Heart left ventricle (tissue), 16 donors: ENCODE data around the gene RPS24. TPM values are rescaled to one million over a fixed set of nuclear protein-coding genes. Genes with fewer than 3 reads are reported as not detected.

Experiments used
- ATAC-seq, 4 donors: fragments of 200-7000 bp; cut with Tn5 transposase; one replicate each; pipeline ENCODE4 v1.9.1; 2020 to 2022; ENCODE audit warnings: moderate library complexity in 4 of 4, mild to moderate bottlenecking in 3 of 4, moderate number of reproducible peaks in 1 of 4
- DNase-seq, 5 donors: peaks; one replicate each; pipeline ENCODE4 v3.0.0-alpha.2; 2020
- H3K27ac ChIP-seq, 12 donors: fragments of 200-600 bp; sonication (generic) in 4 of 12; one replicate each; pipeline versions ENCODE4 v1.5.0 to v1.8.0; 2016 to 2022; ENCODE audit warnings: mild to moderate bottlenecking in 2 of 12
- H3K27me3 ChIP-seq, 9 donors: fragments of 200-600 bp; sonication (generic) in 2 of 9; one replicate each; pipeline versions ENCODE4 v1.5.1 to v1.8.0; 2016 to 2022; ENCODE audit warnings: mild to moderate bottlenecking in 3 of 9
- H3K36me3 ChIP-seq, 9 donors: fragments of 200-600 bp; sonication (generic) in 2 of 9; one replicate each; pipeline versions ENCODE4 v1.5.0 to v1.8.0; 2018 to 2022; ENCODE audit warnings: mild to moderate bottlenecking in 2 of 9
- H3K4me1 ChIP-seq, 12 donors: fragments of 200-600 bp; sonication (generic) in 4 of 12; one replicate each; pipeline versions ENCODE4 v1.5.0 to v1.8.0; 2016 to 2022; ENCODE audit warnings: mild to moderate bottlenecking in 3 of 12
- H3K4me3 ChIP-seq, 12 donors: fragments of 200-600 bp; sonication (generic) in 4 of 12; one replicate each; pipeline versions ENCODE4 v1.5.0 to v1.8.0; 2017 to 2022; ENCODE audit warnings: mild to moderate bottlenecking in 9 of 12, moderate library complexity in 4 of 12
- H3K9me3 ChIP-seq, 12 donors: fragments of 200-600 bp; sonication (generic) in 4 of 12; one replicate each; pipeline versions ENCODE4 v1.5.0 to v1.8.0; 2016 to 2022; ENCODE audit warnings: mild to moderate bottlenecking in 1 of 12
- POLR2A ChIP-seq, 2 donors: fragments of 450-650 bp; IDR thresholded peaks; one replicate each; pipeline ENCODE4 v1.6.1; 2017; ENCODE audit warnings: antibody characterized with exemption in 2 of 2, mild to moderate bottlenecking in 2 of 2, moderate library complexity in 2 of 2
- WGBS, 4 donors: extraction: QIAGEN DNeasy Blood & Tissue Kit in 2 of 4; methylation state at CpG; one replicate each; pipeline versions ENCODE4 v1.1.5 to v1.1.7; 2013 to 2018; 5-methylcytosine and 5-hydroxymethylcytosine counted together
- intact Hi-C, 10 donors: fragments of 100-400 bp; cut with DNase I; formaldehyde crosslinking; loops; one replicate each; pipeline versions ENCODE4 v1.11.1 to v1.14.2; 2022
- polyA plus RNA-seq, 2 donors: library from polyadenylated mRNA; stranded (reverse); fragments of 200-250 nt; gene quantifications; one replicate each; pipeline ENCODE4 v1.2.3, GENCODE V29; 2013
- total RNA-seq, 9 donors: library from RNA; depleted of rRNA in 2 of 9; stranded (reverse); fragments of >200 nt in 2 of 9; fragmentation: NEBNext Ultra II Directional in 3 of 9; extraction: Animal tissue kit (Norgen Biotek cat#: 25700) in 3 of 9; gene quantifications; one replicate each; pipeline versions ENCODE4 v1.1.0 to v1.2.4, GENCODE V29; 2016 to 2023
- TF ChIP-seq, protein P1 (sequence below), 12 donors: fragments of 200-600 bp; sonication (generic) in 4 of 12; IDR thresholded peaks; one replicate each; pipeline versions ENCODE4 v1.5.0 to v1.8.0; 2018 to 2022; ENCODE audit warnings: antibody characterized with exemption in 12 of 12, mild to moderate bottlenecking in 5 of 12
- donor health status: ischemic (EF 13 %, LVEDD 7.1; RV severe dilation, severe dysfunction).
- donor health status: healthy with polysubstance abuse.
- donor health status: DM: no; HTN: yes; CAD: no.
- donor health status: DM: no; HTN: no; CAD: no.
- donor health status: ischemic (EF 25% LVEDD 6.9; RV normal size, moderate dysfunction).
- donor health status: ischemic (EF 25% LVEDD 5.7; RV mildly dilated, moderate dysfunction).
- donor health status: healthy.
- donor health status: DM: yes; HTN: yes; CAD: no.
- donor health status: ischemic (EF 35%, LVEDD 5.7; RV mildly dilated, moderate dysfunction).
- donor health status: nonischemic (EF 11% LVEDD 7.7; RV severe dilation, severe dysfunction).
- donor health status: DM: yes; HTN: yes; CAD: no.
- donor health status: PGD.
- donor health status: ischemic (EF 29% LVEDD 5.4; RV normal size, mild dysfunction).
- donor health status: nonischemic (EF 23%, LVEDD 6.1; RV moderate dilation, normal function).

The RPS24 gene
- total and polyA plus RNA-seq, 11 donors, result 683 to 3,748 (median 919) TPM

GRCh38 chr10:78078539-78079330 is 45.1 kb downstream of the RPS24 start:
- intact Hi-C loops, result no loop called here
- 82 to 89% (median 84%) methylated on average over 4 of the region's 4 CpGs for WGBS, 4 donors

GRCh38 chr10:78079411-78079810 is 45.7 kb downstream of the RPS24 start:
- Histone ChIP-seq H3K36me3 (no peaks in the 10 kb centered on the region), H3K9me3 (peaks cover 0 to 2% (median 0%) of the 10 kb centered on the region in 12 donors), H3K27me3 (no peaks in the 10 kb centered on the region), H3K4me1 (no peaks in the 10 kb centered on the region), H3K27ac (no peak overlapping the region), H3K4me3 (no peak overlapping the region)
- no peak for TF ChIP-seq POLR2A (IDR thresholded peaks at IDR 0.05)
- ATAC-seq (no peak), DNase-seq (no peak)
- intact Hi-C loops, result no loop called here
- WGBS, 4 donors, result 91 to 94% (median 93%) methylated on average over 6 of the region's 6 CpGs

More at GRCh38 chr10:78078539-78079330, 45.1 kb downstream of the RPS24 start:
- DNase-seq (no peak), ATAC-seq (no peak)
- Histone ChIP-seq H3K4me3 (no peak overlapping the region), H3K36me3 (no peaks in the 10 kb centered on the region), H3K4me1 (no peaks in the 10 kb centered on the region), H3K27me3 (no peaks in the 10 kb centered on the region), H3K9me3 (peaks cover 0 to 5% (median 0%) of the 10 kb centered on the region in 12 donors), H3K27ac (no peak overlapping the region)
- TF ChIP-seq, protein P1, sequence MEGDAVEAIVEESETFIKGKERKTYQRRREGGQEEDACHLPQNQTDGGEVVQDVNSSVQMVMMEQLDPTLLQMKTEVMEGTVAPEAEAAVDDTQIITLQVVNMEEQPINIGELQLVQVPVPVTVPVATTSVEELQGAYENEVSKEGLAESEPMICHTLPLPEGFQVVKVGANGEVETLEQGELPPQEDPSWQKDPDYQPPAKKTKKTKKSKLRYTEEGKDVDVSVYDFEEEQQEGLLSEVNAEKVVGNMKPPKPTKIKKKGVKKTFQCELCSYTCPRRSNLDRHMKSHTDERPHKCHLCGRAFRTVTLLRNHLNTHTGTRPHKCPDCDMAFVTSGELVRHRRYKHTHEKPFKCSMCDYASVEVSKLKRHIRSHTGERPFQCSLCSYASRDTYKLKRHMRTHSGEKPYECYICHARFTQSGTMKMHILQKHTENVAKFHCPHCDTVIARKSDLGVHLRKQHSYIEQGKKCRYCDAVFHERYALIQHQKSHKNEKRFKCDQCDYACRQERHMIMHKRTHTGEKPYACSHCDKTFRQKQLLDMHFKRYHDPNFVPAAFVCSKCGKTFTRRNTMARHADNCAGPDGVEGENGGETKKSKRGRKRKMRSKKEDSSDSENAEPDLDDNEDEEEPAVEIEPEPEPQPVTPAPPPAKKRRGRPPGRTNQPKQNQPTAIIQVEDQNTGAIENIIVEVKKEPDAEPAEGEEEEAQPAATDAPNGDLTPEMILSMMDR (IDR thresholded peaks at IDR 0.05), result no peak
- no peak for TF ChIP-seq POLR2A (IDR thresholded peaks at IDR 0.05)

GRCh38 chr10:78081292-78081691 is 47.6 kb downstream of the RPS24 start:
- no peak overlapping the region for H3K27ac ChIP-seq
- 48 to 63% (median 56%) methylated on average over 3 of the region's 3 CpGs for WGBS, 4 donors
- ATAC-seq, result no peak

GRCh38 chr10:78082636-78083035 is 49.0 kb downstream of the RPS24 start:
- Histone ChIP-seq H3K4me1 (no peaks in the 10 kb centered on the region), H3K9me3 (no peaks in the 10 kb centered on the region), H3K4me3 (no peak overlapping the region), H3K27ac (no peak overlapping the region), H3K27me3 (no peaks in the 10 kb centered on the region), H3K36me3 (no peaks in the 10 kb centered on the region)
- WGBS, 4 donors, result 81 to 87% (median 84%) methylated on average over 4 of the region's 4 CpGs
- no peak for DNase-seq
- intact Hi-C loops, result no loop called here
- no peak for ATAC-seq
- no peak for TF ChIP-seq POLR2A (IDR thresholded peaks at IDR 0.05)
- TF ChIP-seq, protein P1 (IDR thresholded peaks at IDR 0.05), result no peak

More at GRCh38 chr10:78081292-78081691, 47.6 kb downstream of the RPS24 start:
- Histone ChIP-seq H3K36me3 (no peaks in the 10 kb centered on the region), H3K4me3 (no peak overlapping the region), H3K4me1 (no peaks in the 10 kb centered on the region), H3K9me3 (no peaks in the 10 kb centered on the region), H3K27me3 (no peaks in the 10 kb centered on the region)
- intact Hi-C loops, result no loop called here
- no peak for TF ChIP-seq POLR2A (IDR thresholded peaks at IDR 0.05)
- TF ChIP-seq, protein P1 (IDR thresholded peaks at IDR 0.05), result no peak
- DNase-seq, result no peak

Other genes starting within 250 kb of the RPS24 start
- 10 to 100 TPM in 6 of 9 donors, 1 to 10 TPM in 3; 7.6 to 27.1 (median 13.6) TPM for gene DLG5, start 107.1 kb upstream of the RPS24 start, total RNA-seq
- 10 to 100 TPM in 1 of 2 donors, 1 to 10 TPM in 1; 5.2 to 12.8 TPM for gene DLG5, start 107.1 kb upstream of the RPS24 start, polyA plus RNA-seq
- 10 to 100 TPM in 3 of 9 donors, 1 to 10 TPM in 6; 7.9 to 12.9 (median 9.6) TPM for gene POLR3A, start 4.3 kb upstream of the RPS24 start, total RNA-seq
- gene POLR3A, start 4.3 kb upstream of the RPS24 start, polyA plus RNA-seq, result 1 to 10 TPM; 3.8 to 8.4 TPM